ENCODE measurements around the gene SFTPB. TPM values are rescaled to one million over a fixed set of nuclear protein-coding genes. Genes with fewer than 3 reads are reported as not detected.

Gene SFTPB
- total RNA-seq, 1 donor from 2014 or later = not detected

DNA sequence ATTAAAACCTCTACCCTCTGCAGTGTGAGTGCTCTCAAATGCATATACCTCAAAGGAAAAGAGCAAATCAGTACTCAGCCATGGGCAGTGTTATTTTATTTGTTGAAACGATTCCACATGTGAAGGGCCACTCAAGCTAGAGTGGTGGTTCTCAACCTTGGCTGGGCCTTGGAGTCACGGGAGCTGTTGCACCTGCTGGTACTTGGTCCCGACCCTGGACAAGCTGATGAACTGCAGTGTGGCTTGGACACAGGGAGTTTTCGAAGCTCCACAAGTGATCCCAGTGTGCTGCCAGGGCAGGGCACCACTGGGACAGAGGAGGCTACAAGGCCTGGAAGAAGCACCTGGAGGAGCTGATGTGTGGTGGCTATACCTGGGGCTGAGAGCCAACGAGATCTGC lies 45.8 kb upstream of the SFTPB start:
- Histone ChIP-seq H3K36me3 (no peaks in the 10 kb centered on the region), H3K27ac (no peak overlapping the region), H3K9me3 (no peaks in the 10 kb centered on the region), H3K4me3 (no peak overlapping the region), H3K27me3 (no peaks in the 10 kb centered on the region), H3K4me1 (peaks cover 9% of the 10 kb centered on the region)
- no peak for DNase-seq (ENCODE audit: extremely low spot score in 2 of 2)
- TF ChIP-seq POLR2A (IDR thresholded peaks at IDR 0.05) = no peak
- no peak for TF ChIP-seq CTCF (IDR thresholded peaks at IDR 0.05)
- no peak for TF ChIP-seq POLR2AphosphoS5 (IDR thresholded peaks at IDR 0.05; ENCODE audit: insufficient read depth in 1 of 2, low read depth in 1 of 2)
- intact Hi-C loops (cut with DNase I) = loop anchor here (10.0 kb wide), 1 partner anchor 371 kb away; no protein-coding TSS in a partner anchor

DNA sequence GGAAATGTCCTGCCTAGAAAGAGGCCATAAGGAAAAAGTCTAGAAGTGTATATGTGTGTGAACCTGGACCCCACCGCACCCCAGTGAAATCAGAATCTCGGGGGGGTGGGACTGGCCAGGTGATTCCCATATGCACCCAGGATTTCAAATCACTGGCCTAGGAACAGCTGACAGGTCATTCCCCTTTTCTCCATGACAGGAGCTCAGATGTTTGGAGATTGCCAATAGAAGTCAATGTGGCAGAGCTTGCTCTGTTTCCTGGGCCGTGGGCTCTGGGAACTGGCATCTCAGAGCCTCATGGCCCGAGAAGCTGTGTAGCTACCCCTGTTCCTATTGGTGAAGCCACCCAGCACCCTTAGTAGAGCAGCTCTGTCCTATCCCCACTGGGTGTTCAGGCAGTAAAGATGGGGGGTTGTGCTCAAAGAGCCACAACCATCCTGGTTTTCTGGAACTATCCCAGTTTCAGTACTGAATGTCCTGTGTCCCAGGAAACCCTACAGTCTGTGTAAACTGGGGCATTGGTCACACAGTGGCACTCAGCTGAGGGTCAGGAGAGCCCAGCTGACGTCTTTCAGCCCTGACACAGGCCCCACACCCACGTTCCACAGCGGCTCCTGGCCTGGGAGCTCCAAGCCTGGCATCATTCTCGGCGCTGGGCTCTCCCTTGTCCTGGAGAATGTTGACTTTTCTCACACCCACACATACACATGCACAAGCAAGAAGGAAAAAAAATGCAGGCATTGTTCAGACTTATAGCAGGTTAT lies 45.0 kb upstream of the SFTPB start:
- intact Hi-C loops (cut with DNase I) = loop anchor here (10.0 kb wide), 1 partner anchor 372 kb away; no protein-coding TSS in a partner anchor

GRCh38 chr2:85712336-85712735 lies 44.3 kb upstream of the SFTPB start:
- no peaks in the 10 kb centered on the region for H3K36me3 ChIP-seq
- H3K27me3 ChIP-seq = no peaks in the 10 kb centered on the region
- H3K4me3 ChIP-seq = no peak overlapping the region
- intact Hi-C loops (cut with DNase I) = loop anchor here (10.0 kb wide), 1 partner anchor 372 kb away; no protein-coding TSS in a partner anchor
- TF ChIP-seq CTCF (IDR thresholded peaks at IDR 0.05) (no peak), POLR2AphosphoS5 (IDR thresholded peaks at IDR 0.05; ENCODE audit: insufficient read depth in 1 of 2, low read depth in 1 of 2) (no peak), POLR2A (IDR thresholded peaks at IDR 0.05) (no peak)
- peaks cover 5% of the 10 kb centered on the region for H3K4me1 ChIP-seq
- H3K9me3 ChIP-seq = no peaks in the 10 kb centered on the region
- DNase-seq (ENCODE audit: extremely low spot score in 2 of 2) = peak; percentile 47 to 52
- H3K27ac ChIP-seq = peak overlapping the region; percentile 64

More for the DNA sequence above, 45.0 kb upstream of the SFTPB start:
- peak; percentile 46 to 80 for DNase-seq (ENCODE audit: extremely low spot score in 2 of 2)
- Histone ChIP-seq H3K9me3 (no peaks in the 10 kb centered on the region), H3K36me3 (no peaks in the 10 kb centered on the region), H3K27me3 (no peaks in the 10 kb centered on the region), H3K27ac (peak overlapping the region; percentile 38), H3K4me3 (no peak overlapping the region), H3K4me1 (peaks cover 9% of the 10 kb centered on the region)
- TF ChIP-seq CTCF (IDR thresholded peaks at IDR 0.05) (no peak), POLR2AphosphoS5 (IDR thresholded peaks at IDR 0.05; ENCODE audit: insufficient read depth in 1 of 2, low read depth in 1 of 2) (no peak), POLR2A (IDR thresholded peaks at IDR 0.05) (no peak)

DNA sequence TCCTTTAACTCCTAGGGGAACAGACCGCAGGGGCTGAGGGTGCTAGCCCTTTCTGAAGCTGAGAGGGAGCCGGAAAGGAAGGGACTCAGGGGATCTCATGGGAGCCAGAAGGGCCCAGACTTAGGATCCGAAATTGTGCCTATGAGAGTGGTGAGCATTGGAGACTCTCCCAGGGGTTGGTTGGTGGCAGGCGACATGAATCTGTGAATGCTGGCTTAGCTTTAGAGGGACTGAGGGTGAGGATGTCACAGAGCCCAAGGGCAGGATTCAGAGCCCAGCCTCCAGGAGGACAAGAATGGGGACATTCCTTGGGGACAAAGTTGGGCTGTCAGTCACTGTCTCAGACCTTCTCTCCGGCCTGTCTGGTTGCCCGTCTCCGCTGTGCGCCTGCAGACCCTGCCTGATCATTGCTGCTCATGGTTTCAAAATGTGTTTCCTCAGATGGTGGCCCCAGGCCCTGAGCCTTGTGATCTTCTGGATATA lies 43.6 kb upstream of the SFTPB start:
- Histone ChIP-seq H3K4me1 (peaks cover 5% of the 10 kb centered on the region), H3K36me3 (no peaks in the 10 kb centered on the region), H3K27me3 (no peaks in the 10 kb centered on the region), H3K27ac (peak overlapping the region; percentile 64), H3K9me3 (no peaks in the 10 kb centered on the region), H3K4me3 (no peak overlapping the region)
- peak; percentile 70 to 82 for DNase-seq (ENCODE audit: extremely low spot score in 2 of 2)
- TF ChIP-seq POLR2AphosphoS5 (IDR thresholded peaks at IDR 0.05; ENCODE audit: insufficient read depth in 1 of 2, low read depth in 1 of 2) (no peak), CTCF (IDR thresholded peaks at IDR 0.05) (no peak), POLR2A (IDR thresholded peaks at IDR 0.05) (no peak)
- intact Hi-C loops (cut with DNase I) = loop anchor here (10.0 kb wide), 1 partner anchor 373 kb away; no protein-coding TSS in a partner anchor

Data from vagina (tissue), 2 donors.